Thoracic aorta (tissue), 2 donors: ENCODE results near the gene SLC22A23. TPM values are rescaled to one million over a fixed set of nuclear protein-coding genes. Genes with fewer than 3 reads are reported as not detected.

Source experiments
- ATAC-seq: fragments of 150-250 bp; one replicate; pipeline ENCODE4 v1.8.0; 2017; ENCODE audit warnings: low read depth; ENCODE audit not compliant: insufficient number of reproducible peaks, low FRiP score
- DNase-seq: peaks from one replicate; pipeline ENCODE4 v3.0.0-alpha.2; 2020; ENCODE audit warnings: low spot score
- H3K27ac ChIP-seq, 2 donors: fragments of 200-600 bp; sonication (generic); 1 replicate in 1 of 2; 2 replicates in 1 of 2; pipeline ENCODE4 v1.5.1; 2016; ENCODE audit warnings: mild to moderate bottlenecking in 2 of 2, moderate library complexity in 2 of 2
- H3K27me3 ChIP-seq: fragments of 200-600 bp; sonication (generic); replicated peaks from 2 replicates; pipeline ENCODE4 v1.6.0; 2016; ENCODE audit warnings: mild to moderate bottlenecking; ENCODE audit not compliant: insufficient read depth
- H3K36me3 ChIP-seq: fragments of 200-600 bp; sonication (generic); one replicate; pipeline ENCODE4 v1.5.1; 2016
- H3K4me1 ChIP-seq, 2 donors: fragments of 200-600 bp; sonication (generic); 1 replicate in 1 of 2; 2 replicates in 1 of 2; pipeline versions ENCODE4 v1.5.1 to v1.6.0; 2016; ENCODE audit warnings: low read depth in 2 of 2, mild to moderate bottlenecking in 1 of 2; ENCODE audit not compliant: control insufficient read depth in 1 of 2
- H3K4me3 ChIP-seq: fragments of 200-600 bp; sonication (generic); 2 replicates; pipeline ENCODE4 v1.5.1; 2016; ENCODE audit warnings: mild to moderate bottlenecking
- H3K9me3 ChIP-seq: fragments of 200-600 bp; sonication (generic); 2 replicates; pipeline ENCODE4 v1.5.1; 2016
- total RNA-seq, 2 donors: library from RNA; depleted of rRNA; stranded (reverse); fragments of >200 nt; gene quantifications; one replicate each; pipeline versions ENCODE4 v1.1.0 to v1.2.3, GENCODE V29; 2016
- TF ChIP-seq, protein P1 (sequence below): fragments of 200-600 bp; sonication (generic); IDR thresholded peaks from one replicate; pipeline ENCODE4 v1.5.1; 2019; ENCODE audit warnings: antibody characterized with exemption

SLC22A23 gene
- total RNA-seq, 2 donors from 2014 or later = 5.1 to 9.7 TPM

DNA sequence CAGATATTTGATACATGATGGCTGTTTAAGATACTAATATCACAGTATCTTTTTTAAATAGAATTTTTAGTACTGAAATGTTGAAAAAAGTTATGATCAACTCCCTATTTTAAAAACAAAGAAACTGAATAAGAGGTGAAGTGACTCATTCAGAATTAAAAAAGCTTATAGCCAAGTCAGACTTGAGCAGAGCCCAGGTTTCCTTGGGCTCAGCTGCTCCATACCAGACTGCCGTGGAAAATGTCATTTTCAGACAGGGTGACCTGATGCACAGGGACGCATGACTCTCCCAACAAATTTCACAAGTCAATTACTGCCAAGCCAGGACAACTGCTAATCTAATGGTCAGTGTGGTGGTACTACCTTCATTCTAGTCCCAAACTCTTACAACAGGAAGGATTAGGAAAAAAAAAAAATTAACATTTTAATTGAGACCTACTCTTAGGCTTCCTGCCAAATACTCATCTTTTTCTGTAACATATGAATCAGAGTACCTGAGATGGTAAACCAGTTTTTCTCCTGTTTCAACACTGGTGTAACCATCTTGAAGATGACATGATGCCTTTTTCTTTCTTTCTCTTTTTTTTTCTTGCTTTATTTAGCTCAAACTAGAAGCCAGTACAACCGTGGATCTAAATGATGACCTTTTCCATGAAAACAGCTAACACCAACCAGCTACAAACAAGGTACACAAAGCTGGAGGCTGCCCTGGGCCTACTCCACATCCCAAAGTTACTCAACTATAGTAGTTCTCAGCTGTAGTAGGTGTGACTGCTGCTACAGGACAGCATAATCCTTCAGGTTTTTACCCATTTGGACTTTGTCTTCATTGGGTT is 30.5 kb downstream of the SLC22A23 start:
- Histone ChIP-seq H3K4me1 (no peaks in the 10 kb centered on the region), H3K27ac (no peak overlapping the region), H3K36me3 (no peaks in the 10 kb centered on the region), H3K27me3 (no peaks in the 10 kb centered on the region), H3K4me3 (no peak overlapping the region), H3K9me3 (no peaks in the 10 kb centered on the region)
- ATAC-seq (no peak), DNase-seq (no peak)
- TF ChIP-seq, protein P1, sequence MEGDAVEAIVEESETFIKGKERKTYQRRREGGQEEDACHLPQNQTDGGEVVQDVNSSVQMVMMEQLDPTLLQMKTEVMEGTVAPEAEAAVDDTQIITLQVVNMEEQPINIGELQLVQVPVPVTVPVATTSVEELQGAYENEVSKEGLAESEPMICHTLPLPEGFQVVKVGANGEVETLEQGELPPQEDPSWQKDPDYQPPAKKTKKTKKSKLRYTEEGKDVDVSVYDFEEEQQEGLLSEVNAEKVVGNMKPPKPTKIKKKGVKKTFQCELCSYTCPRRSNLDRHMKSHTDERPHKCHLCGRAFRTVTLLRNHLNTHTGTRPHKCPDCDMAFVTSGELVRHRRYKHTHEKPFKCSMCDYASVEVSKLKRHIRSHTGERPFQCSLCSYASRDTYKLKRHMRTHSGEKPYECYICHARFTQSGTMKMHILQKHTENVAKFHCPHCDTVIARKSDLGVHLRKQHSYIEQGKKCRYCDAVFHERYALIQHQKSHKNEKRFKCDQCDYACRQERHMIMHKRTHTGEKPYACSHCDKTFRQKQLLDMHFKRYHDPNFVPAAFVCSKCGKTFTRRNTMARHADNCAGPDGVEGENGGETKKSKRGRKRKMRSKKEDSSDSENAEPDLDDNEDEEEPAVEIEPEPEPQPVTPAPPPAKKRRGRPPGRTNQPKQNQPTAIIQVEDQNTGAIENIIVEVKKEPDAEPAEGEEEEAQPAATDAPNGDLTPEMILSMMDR = no peak

DNA sequence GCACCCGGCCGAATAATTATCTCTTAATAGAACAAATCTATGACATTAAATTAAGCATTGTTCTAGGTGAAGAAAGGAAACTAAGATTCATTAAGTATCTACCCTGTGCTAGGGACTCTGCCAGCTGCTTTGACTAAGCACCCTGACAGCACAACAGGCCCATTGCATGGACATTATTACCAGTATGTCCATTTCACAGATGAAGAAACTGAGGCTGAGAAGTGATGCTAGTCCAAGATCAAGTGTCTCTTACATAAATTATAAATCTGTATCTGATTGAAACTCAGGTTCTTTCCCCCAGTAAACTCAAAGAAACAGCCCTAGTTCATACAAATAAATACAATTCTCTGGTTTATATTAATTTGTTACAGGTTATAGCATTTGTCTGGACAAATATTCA is 31.3 kb downstream of the SLC22A23 start:
- Histone ChIP-seq H3K4me3 (no peak overlapping the region), H3K27ac (no peak overlapping the region), H3K9me3 (no peaks in the 10 kb centered on the region), H3K4me1 (no peaks in the 10 kb centered on the region), H3K36me3 (no peaks in the 10 kb centered on the region), H3K27me3 (no peaks in the 10 kb centered on the region)
- ATAC-seq = no peak
- no peak for DNase-seq
- TF ChIP-seq, protein P1 = no peak

DNA sequence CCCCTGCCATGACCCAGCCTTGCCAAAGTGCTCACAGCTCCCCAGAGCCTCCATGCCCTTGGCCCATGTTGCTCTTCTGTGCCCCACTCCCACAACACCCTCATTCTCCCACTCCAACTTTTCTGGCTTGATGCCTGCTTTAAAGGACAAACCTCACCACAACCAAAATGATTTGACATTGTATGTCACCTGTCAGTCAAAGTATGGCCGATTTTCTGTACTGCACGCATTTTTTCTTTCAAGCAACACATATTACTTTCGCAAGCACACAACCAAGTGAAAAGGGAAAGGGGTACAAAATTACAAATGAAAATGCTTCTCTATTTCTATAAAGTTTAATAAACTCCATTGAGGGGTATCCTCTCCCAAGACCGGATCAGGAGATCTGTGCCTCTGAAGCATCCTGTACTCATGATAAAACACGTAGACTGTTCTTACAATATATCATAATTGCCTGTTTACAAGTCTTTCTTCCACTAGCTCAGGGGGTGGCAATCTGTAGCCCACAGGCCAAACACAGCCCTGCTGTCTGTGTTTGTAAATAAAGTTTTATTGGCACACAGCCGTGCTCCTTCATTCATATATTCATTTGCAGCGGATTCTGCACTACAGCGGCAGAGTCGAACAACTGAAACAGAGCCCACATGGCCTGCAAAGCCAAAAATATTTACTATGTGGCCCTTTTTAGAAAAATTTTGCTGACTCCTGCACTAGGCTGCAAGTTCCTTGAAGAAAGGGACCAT is 32.5 kb downstream of the SLC22A23 start:
- no peaks in the 10 kb centered on the region for H3K36me3 ChIP-seq
- TF ChIP-seq, protein P1 = no peak
- ATAC-seq (no peak), DNase-seq (no peak)
- H3K27me3 ChIP-seq = no peaks in the 10 kb centered on the region
- no peaks in the 10 kb centered on the region for H3K4me1 ChIP-seq
- H3K27ac ChIP-seq = no peak overlapping the region
- H3K9me3 ChIP-seq = no peaks in the 10 kb centered on the region
- no peak overlapping the region for H3K4me3 ChIP-seq

DNA sequence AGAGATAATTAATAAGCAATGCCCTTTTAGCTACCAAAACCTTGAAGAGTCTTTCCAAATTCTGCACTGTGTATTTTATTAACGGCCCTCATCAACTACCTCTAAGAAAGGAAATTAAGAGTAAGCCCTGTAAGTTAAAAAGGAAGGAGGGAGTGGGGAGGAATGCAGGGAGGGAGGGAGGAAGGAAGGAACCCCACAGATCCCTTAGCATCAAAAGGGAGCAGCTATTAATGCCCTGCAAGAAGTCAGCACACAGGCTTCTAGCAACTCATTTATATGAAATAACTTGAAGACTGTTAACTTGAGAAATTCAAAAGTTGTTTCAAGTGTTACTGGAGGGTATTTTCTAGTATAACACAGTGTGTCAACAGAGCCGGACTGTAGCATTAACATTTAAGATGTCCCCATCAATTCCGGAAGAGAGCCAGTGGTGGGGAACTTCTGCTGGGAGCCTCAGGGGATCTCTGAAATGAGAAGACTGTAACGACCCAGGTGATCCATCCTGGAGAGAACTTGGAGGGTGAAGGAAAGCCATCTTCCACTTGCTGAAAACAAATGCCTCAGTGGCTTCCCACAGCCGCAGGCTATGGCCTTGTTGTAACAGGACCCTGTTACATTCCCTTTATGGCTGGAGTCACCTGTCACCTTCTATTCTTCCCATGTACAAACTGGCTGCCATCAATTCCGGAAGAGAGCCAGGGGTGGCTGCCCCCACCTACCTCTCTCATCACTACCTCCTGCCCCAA is 33.2 kb downstream of the SLC22A23 start:
- ATAC-seq (no peak), DNase-seq (no peak)
- Histone ChIP-seq H3K4me3 (no peak overlapping the region), H3K4me1 (no peaks in the 10 kb centered on the region), H3K27ac (no peak overlapping the region), H3K9me3 (no peaks in the 10 kb centered on the region), H3K27me3 (no peaks in the 10 kb centered on the region), H3K36me3 (no peaks in the 10 kb centered on the region)
- TF ChIP-seq, protein P1 = no peak
